GM21423 (cell line): ENCODE data around the gene PCK2.

Experiments used
- ATAC-seq: cut with Tn5 transposase; IDR thresholded peaks from one replicate; pipeline ENCODE4 v1.9.1; 2021; ENCODE audit warnings: mild to moderate bottlenecking, moderate library complexity; ENCODE audit not compliant: unreplicated experiment

The PCK2 gene

GRCh38 chr14:24135834-24136683 is 41.9 kb downstream of the PCK2 start, which contains the start of gene PSME1:
Gene PSME1 (plus strand): TSS chr14:24136194. CDS start chr14:24136263, 69 bp downstream.
- ATAC-seq: peak; percentile 84

GRCh38 chr14:24136684-24137528 is 42.8 kb downstream of the PCK2 start:
- ATAC-seq: no peak

- ATAC-seq: no peak
Measured at GRCh38 chr14:24137529-24138395, 43.7 kb downstream of the PCK2 start.

- no peak for ATAC-seq
Measured at GRCh38 chr14:24138396-24139271, 44.5 kb downstream of the PCK2 start.

GRCh38 chr14:24139272-24139934 is 45.3 kb downstream of the PCK2 start:
- ATAC-seq: no peak

GRCh38 chr14:24141097-24141880 is 47.2 kb downstream of the PCK2 start, which contains the start of gene EMC9:
Gene EMC9 (minus strand): TSS chr14:24141591. CDS start chr14:24141304, 287 bp downstream.
- ATAC-seq: peak; percentile 88

- ATAC-seq: no peak
Measured at GRCh38 chr14:24143511-24143910, 49.4 kb downstream of the PCK2 start.

GRCh38 chr14:24144451-24144850 is 50.3 kb downstream of the PCK2 start:
- ATAC-seq: no peak

GRCh38 chr14:24145219-24145618 is 51.1 kb downstream of the PCK2 start:
- ATAC-seq: no peak

- ATAC-seq: no peak
Measured at GRCh38 chr14:24145690-24146452, 51.8 kb downstream of the PCK2 start.

GRCh38 chr14:24146453-24146977 is 52.4 kb downstream of the PCK2 start, which contains the start of gene PSME2:
Gene PSME2 (minus strand): TSS chr14:24146610. CDS start chr14:24146581, 29 bp downstream.
- ATAC-seq: peak; percentile 57

GRCh38 chr14:24146978-24147760 is 53.1 kb downstream of the PCK2 start, which contains the start of gene RNF31:
Gene RNF31 (plus strand): TSS chr14:24147498. CDS start chr14:24147699, 201 bp downstream.
- peak; percentile 82 for ATAC-seq

GRCh38 chr14:24147761-24148428 is 53.8 kb downstream of the PCK2 start:
- ATAC-seq: no peak

GRCh38 chr14:24149302-24149969 is 55.3 kb downstream of the PCK2 start:
- ATAC-seq: no peak

GRCh38 chr14:24150061-24150460 is 56.0 kb downstream of the PCK2 start:
- ATAC-seq: no peak
